Neutrophil (primary cell): Measurements from ENCODE around the gene CAMTA1.
"Not testable (repeated sequence)": the region's sequence is repeated elsewhere in the genome, so short reads cannot be mapped to it uniquely, and the experiment has no call there.

Experiments
- H3K27ac ChIP-seq: fragments of 200-600 bp; sonication (generic); 2 replicates; pipeline ENCODE4 v1.5.1; 2016; ENCODE audit warnings: mild to moderate bottlenecking, moderate library complexity
- H3K27me3 ChIP-seq: fragments of 200-600 bp; sonication (generic); 2 replicates; pipeline ENCODE4 v1.6.0; 2016; ENCODE audit warnings: mild to moderate bottlenecking
- H3K36me3 ChIP-seq: fragments of 200-600 bp; sonication (generic); 2 replicates; pipeline ENCODE4 v1.5.1; 2017
- H3K4me1 ChIP-seq, 2 experiments: fragments of 200-600 bp in 1 of 2; sonication (generic) in 1 of 2; 1 replicate in 1 of 2; 2 replicates in 1 of 2; pipeline versions ENCODE4 v1.5.1 to v1.6.1; 2013 to 2016; ENCODE audit warnings: low read depth in 1 of 2, low read length in 1 of 2, mild to moderate bottlenecking in 1 of 2, moderate library complexity in 1 of 2; ENCODE audit not compliant: control insufficient read depth in 1 of 2, insufficient read depth in 1 of 2
- H3K4me3 ChIP-seq, 2 experiments: fragments of 200-600 bp in 1 of 2; sonication (generic) in 1 of 2; 1 replicate in 1 of 2; 2 replicates in 1 of 2; pipeline ENCODE4 v1.5.1; 2013 to 2016; ENCODE audit warnings: low read depth in 1 of 2, low read length in 1 of 2, mild to moderate bottlenecking in 1 of 2, moderate library complexity in 1 of 2
- H3K9me3 ChIP-seq: fragments of 200-600 bp; sonication (generic); 2 replicates; pipeline ENCODE4 v1.5.1; 2016
- CTCF ChIP-seq: fragments of 200-600 bp; sonication (generic); IDR thresholded peaks from 2 replicates; pipeline ENCODE4 v1.5.1; 2016; ENCODE audit warnings: antibody characterized with exemption

The CAMTA1 gene

GRCh38 chr1:6842301-6842700, 57.0 kb downstream of the CAMTA1 start:
- Histone ChIP-seq H3K4me3 (no peak overlapping the region), H3K27me3 (no peaks in the 10 kb centered on the region), H3K36me3 (no peaks in the 10 kb centered on the region), H3K27ac (no peak overlapping the region), H3K9me3 (no peaks in the 10 kb centered on the region), H3K4me1 (no peaks in the 10 kb centered on the region)
- TF ChIP-seq CTCF, result no peak

GRCh38 chr1:6845786-6846185, 60.5 kb downstream of the CAMTA1 start:
- not testable (repeated sequence) for H3K9me3 ChIP-seq, H3K4me3 ChIP-seq, H3K27ac ChIP-seq, H3K4me1 ChIP-seq, H3K36me3 ChIP-seq, H3K27me3 ChIP-seq

GRCh38 chr1:6848816-6849215, 63.6 kb downstream of the CAMTA1 start:
- no peaks in the 10 kb centered on the region for H3K4me1 ChIP-seq
- no peak overlapping the region for H3K27ac ChIP-seq
- no peak for TF ChIP-seq CTCF
- H3K36me3 ChIP-seq, result no peaks in the 10 kb centered on the region
- H3K27me3 ChIP-seq, result no peaks in the 10 kb centered on the region
- no peak overlapping the region for H3K4me3 ChIP-seq
- no peaks in the 10 kb centered on the region for H3K9me3 ChIP-seq

- no peak overlapping the region for H3K27ac ChIP-seq
Measured at GRCh38 chr1:6850537-6850936, 65.3 kb downstream of the CAMTA1 start.

GRCh38 chr1:6852136-6852890, 67.1 kb downstream of the CAMTA1 start:
- Histone ChIP-seq H3K4me3 (no peak overlapping the region), H3K27me3 (no peaks in the 10 kb centered on the region), H3K36me3 (no peaks in the 10 kb centered on the region), H3K9me3 (no peaks in the 10 kb centered on the region), H3K4me1 (no peaks in the 10 kb centered on the region), H3K27ac (no peak overlapping the region)
- no peak for TF ChIP-seq CTCF

More at GRCh38 chr1:6850537-6850936, 65.3 kb downstream of the CAMTA1 start:
- Histone ChIP-seq H3K9me3 (no peaks in the 10 kb centered on the region), H3K27me3 (no peaks in the 10 kb centered on the region), H3K36me3 (no peaks in the 10 kb centered on the region), H3K4me1 (no peaks in the 10 kb centered on the region), H3K4me3 (no peak overlapping the region)
- TF ChIP-seq CTCF, result no peak

- TF ChIP-seq CTCF, result no peak
- Histone ChIP-seq H3K4me1 (no peaks in the 10 kb centered on the region), H3K36me3 (no peaks in the 10 kb centered on the region), H3K9me3 (no peaks in the 10 kb centered on the region), H3K4me3 (no peak overlapping the region), H3K27ac (no peak overlapping the region), H3K27me3 (no peaks in the 10 kb centered on the region)
Measured at GRCh38 chr1:6854166-6854565, 68.9 kb downstream of the CAMTA1 start.
